Spleen (tissue), 11 donors: ENCODE results near the gene DOCK9. TPM values are rescaled to one million over a fixed set of nuclear protein-coding genes. Genes with fewer than 3 reads are reported as not detected.

ENCODE experiments used
- DNase-seq: peaks from one replicate; pipeline ENCODE4 v3.0.0-alpha.2; 2020
- H3K27ac ChIP-seq, 8 donors: fragments of 200-600 bp; sonication (generic) in 7 of 8; 1 replicate in 4 of 8; 2 replicates in 4 of 8; pipeline versions ENCODE4 v1.5.0 to v1.8.0; 2016 to 2021; ENCODE audit warnings: inconsistent platforms in 4 of 8, mild to moderate bottlenecking in 4 of 8, moderate library complexity in 1 of 8
- H3K27me3 ChIP-seq, 7 donors: fragments of 200-600 bp; sonication (generic) in 6 of 7; replicated peaks in 1 of 7; 1 replicate in 4 of 7; 2 replicates in 3 of 7; pipeline versions ENCODE4 v1.5.0 to v1.8.0; 2016 to 2021; ENCODE audit warnings: inconsistent platforms in 3 of 7, mild to moderate bottlenecking in 1 of 7
- H3K36me3 ChIP-seq, 6 donors: fragments of 200-600 bp; sonication (generic) in 5 of 6; 1 replicate in 4 of 6; 2 replicates in 2 of 6; pipeline versions ENCODE4 v1.5.0 to v1.8.0; 2016 to 2021; ENCODE audit warnings: inconsistent platforms in 2 of 6
- H3K4me1 ChIP-seq, 6 donors: fragments of 200-600 bp; sonication (generic) in 5 of 6; 1 replicate in 3 of 6; 2 replicates in 3 of 6; pipeline versions ENCODE4 v1.5.0 to v1.8.0; 2016 to 2021; ENCODE audit warnings: inconsistent platforms in 3 of 6
- H3K4me3 ChIP-seq, 8 donors: fragments of 200-600 bp; sonication (generic) in 7 of 8; 1 replicate in 4 of 8; 2 replicates in 4 of 8; pipeline versions ENCODE4 v1.5.0 to v1.8.0; 2016 to 2021; ENCODE audit warnings: inconsistent platforms in 4 of 8, mild to moderate bottlenecking in 4 of 8, moderate library complexity in 2 of 8
- H3K9me3 ChIP-seq, 8 donors: fragments of 200-600 bp; sonication (generic) in 7 of 8; 1 replicate in 4 of 8; 2 replicates in 4 of 8; pipeline versions ENCODE4 v1.5.0 to v1.8.0; 2016 to 2021; ENCODE audit warnings: inconsistent platforms in 4 of 8
- CTCF ChIP-seq, 11 experiments: fragments of 200-600 bp in 7 of 11; fragments of 450-650 bp in 4 of 11; sonication (generic) in 4 of 11; IDR thresholded peaks in 8 of 11; conservative IDR thresholded peaks in 3 of 11; 1 replicate in 7 of 11; 2 replicates in 4 of 11; pipeline versions ENCODE4 v1.4.0 to v1.8.0; 2016 to 2021; ENCODE audit warnings: antibody characterized with exemption in 11 of 11, inconsistent platforms in 4 of 11, mild to moderate bottlenecking in 1 of 11
- POLR2A ChIP-seq, 3 donors: fragments of 450-650 bp; IDR thresholded peaks; one replicate each; pipeline ENCODE4 v1.5.1; 2017; ENCODE audit warnings: antibody characterized with exemption in 3 of 3, mild to moderate bottlenecking in 1 of 3
- POLR2AphosphoS5 ChIP-seq, 3 donors: sonication (generic); formaldehyde crosslinking; IDR thresholded peaks; one replicate each; pipeline ENCODE4 v1.5.1; 2017; ENCODE audit warnings: antibody characterized with exemption in 3 of 3
- WGBS, 5 donors: extraction: QIAGEN DNeasy Blood & Tissue Kit in 3 of 5; methylation state at CpG; one replicate each; pipeline versions ENCODE4 v1.1.5 to v1.1.7; 2013 to 2018; 5-methylcytosine and 5-hydroxymethylcytosine counted together
- intact Hi-C: fragments of 100-400 bp; cut with DNase I; formaldehyde crosslinking; loops from one replicate; pipeline ENCODE4 v1.15.0; 2023; ENCODE audit warnings: low total_unique reads
- polyA plus RNA-seq, 3 donors: library from polyadenylated mRNA; stranded (reverse); fragments of 200-250 nt; gene quantifications; one replicate each; pipeline ENCODE4 v1.2.1, GENCODE V29; 2013
- total RNA-seq, 7 donors: library from RNA; depleted of rRNA in 3 of 7; stranded (reverse); fragments of >200 nt in 3 of 7; fragmentation: NEBNext Ultra II Directional in 4 of 7; extraction: Animal tissue kit (Norgen Biotek cat#: 25700) in 4 of 7; gene quantifications; one replicate each; pipeline versions ENCODE4 v1.1.0 to v1.2.1, GENCODE V29; 2016 to 2021
- donor health status: healthy with polysubstance abuse.
- donor health status: DM: no; HTN: no; CAD: no; lungs with moderate emphysema.
- donor health status: DM: no; HTN: no; CAD: no.
- donor health status: Bipolar disorder and iron deficiency.
- donor health status: healthy.
- donor health status: DM: no; HTN: no; CAD: no.
- donor health status: DM: yes; HTN: yes; CAD: no.

DOCK9 gene
- total and polyA plus RNA-seq, 10 donors = 6.9 to 53.3 (median 47.6) TPM

GRCh38 chr13:98795220-98795619, 182.6 kb downstream of the DOCK9 start:
- Histone ChIP-seq H3K4me3 (no peak overlapping the region), H3K27me3 (no peaks in the 10 kb centered on the region), H3K4me1 (no peaks in the 10 kb centered on the region), H3K9me3 (no peaks in the 10 kb centered on the region), H3K27ac (no peak overlapping the region), H3K36me3 (peaks cover 0 to 82% (median 28%) of the 10 kb centered on the region in 6 donors)
- WGBS, 5 donors = 83 to 95% (median 91%) methylated on average over 6 of the region's 6 CpGs
- intact Hi-C loops = no loop called here
- TF ChIP-seq POLR2A (IDR thresholded peaks at IDR 0.05) = no peak
- TF ChIP-seq POLR2AphosphoS5 (IDR thresholded peaks at IDR 0.05) = no peak
- no peak for TF ChIP-seq CTCF (IDR thresholded peaks at IDR 0.05 in 8 of 11, conservative IDR thresholded peaks at IDR 0.05 in 3 of 11)
- DNase-seq = no peak

- H3K4me3 ChIP-seq = no peak overlapping the region
- DNase-seq = no peak
- H3K27ac ChIP-seq = no peak overlapping the region
- intact Hi-C loops = no loop called here
- H3K9me3 ChIP-seq = no peaks in the 10 kb centered on the region
- no peak for TF ChIP-seq POLR2A (IDR thresholded peaks at IDR 0.05)
- TF ChIP-seq POLR2AphosphoS5 (IDR thresholded peaks at IDR 0.05) = no peak
- no peak for TF ChIP-seq CTCF (IDR thresholded peaks at IDR 0.05 in 8 of 11, conservative IDR thresholded peaks at IDR 0.05 in 3 of 11)
- H3K36me3 ChIP-seq = peaks cover 0 to 75% (median 26%) of the 10 kb centered on the region in 6 donors
- no peaks in the 10 kb centered on the region for H3K4me1 ChIP-seq
- H3K27me3 ChIP-seq = no peaks in the 10 kb centered on the region
- 93 to 96% (median 94%) methylated on average over 12 of the region's 12 CpGs for WGBS, 5 donors
Observed at GRCh38 chr13:98794498-98794897, 183.4 kb downstream of the DOCK9 start.

DNA sequence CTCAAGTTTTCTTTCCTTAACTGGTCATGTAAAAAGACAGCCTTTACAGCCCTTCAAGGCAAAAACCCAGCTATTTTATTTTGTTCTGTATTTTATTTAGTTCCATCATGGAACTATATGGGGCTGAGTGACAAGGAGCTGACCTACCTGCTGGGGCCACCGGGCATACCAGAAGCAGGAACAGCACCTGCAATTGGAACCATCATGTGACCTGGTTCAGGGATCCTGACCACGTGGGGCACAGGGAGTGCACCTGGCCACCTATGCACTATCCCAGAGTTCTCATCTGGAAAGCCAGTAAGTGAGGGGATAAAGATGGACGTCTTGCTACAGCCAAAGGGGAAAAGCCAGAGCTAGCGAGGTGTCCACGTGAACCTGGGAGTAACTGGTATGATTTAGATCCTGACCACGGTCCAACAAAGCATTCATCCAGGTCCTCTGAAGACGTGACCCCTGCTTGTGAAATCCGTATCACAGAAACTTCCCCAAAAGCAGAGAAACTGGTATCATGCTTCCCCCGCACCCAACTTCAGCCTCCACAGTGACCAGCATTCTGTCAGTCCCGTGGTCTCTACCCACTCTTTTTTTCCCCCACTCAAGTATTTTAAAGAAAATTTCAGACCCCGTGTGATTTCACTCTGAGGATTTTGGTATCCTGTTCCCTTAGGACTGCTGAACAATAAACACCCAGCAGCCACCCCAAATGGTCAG, 184.9 kb downstream of the DOCK9 start:
- H3K9me3 ChIP-seq = no peaks in the 10 kb centered on the region
- H3K27ac ChIP-seq = no peak overlapping the region
- TF ChIP-seq POLR2AphosphoS5 (IDR thresholded peaks at IDR 0.05) (no peak), POLR2A (IDR thresholded peaks at IDR 0.05) (no peak), CTCF (IDR thresholded peaks at IDR 0.05 in 8 of 11, conservative IDR thresholded peaks at IDR 0.05 in 3 of 11) (no peak)
- WGBS, 5 donors = 78 to 91% (median 86%) methylated on average over 11 of the region's 11 CpGs
- DNase-seq = no peak
- intact Hi-C loops = no loop called here
- no peaks in the 10 kb centered on the region for H3K4me1 ChIP-seq
- H3K4me3 ChIP-seq = no peak overlapping the region
- peaks cover 0 to 60% (median 23%) of the 10 kb centered on the region in 6 donors for H3K36me3 ChIP-seq
- peaks cover 0 to 10% (median 0%) of the 10 kb centered on the region in 7 donors for H3K27me3 ChIP-seq

- H3K4me3 ChIP-seq = no peak overlapping the region
- TF ChIP-seq CTCF (IDR thresholded peaks at IDR 0.05 in 8 of 11, conservative IDR thresholded peaks at IDR 0.05 in 3 of 11) (no peak), POLR2AphosphoS5 (IDR thresholded peaks at IDR 0.05) (no peak), POLR2A (IDR thresholded peaks at IDR 0.05) (no peak)
- H3K4me1 ChIP-seq = no peaks in the 10 kb centered on the region
- peaks cover 0 to 53% (median 22%) of the 10 kb centered on the region in 6 donors for H3K36me3 ChIP-seq
- no peak overlapping the region for H3K27ac ChIP-seq
- WGBS, 5 donors = 87 to 95% (median 91%) methylated on average over 9 of the region's 9 CpGs
- no peak for DNase-seq
- no peaks in the 10 kb centered on the region for H3K9me3 ChIP-seq
- peaks cover 0 to 13% (median 0%) of the 10 kb centered on the region in 7 donors for H3K27me3 ChIP-seq
- intact Hi-C loops = no loop called here
Observed at GRCh38 chr13:98792321-98792720, 185.5 kb downstream of the DOCK9 start.
